ENCODE measurements around the gene RAPGEF6.

DNA sequence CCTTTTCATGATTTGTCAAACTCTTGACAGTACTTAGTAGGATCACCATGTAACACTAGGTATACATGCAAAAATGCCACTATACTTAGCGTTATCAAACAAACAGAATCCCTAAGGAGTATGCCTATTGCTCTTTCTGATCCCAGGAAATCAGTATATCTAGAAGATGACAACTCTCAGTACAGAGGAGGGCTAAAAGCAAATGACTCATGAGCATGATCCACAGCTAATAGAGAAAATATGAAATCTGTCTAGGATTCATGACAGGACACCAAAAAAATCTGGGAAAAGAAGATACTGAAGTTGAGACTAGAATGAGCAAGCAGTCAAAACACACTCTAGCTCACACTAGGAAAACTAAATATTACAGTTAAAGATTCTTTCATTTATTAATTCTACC is 89.2 kb downstream of the RAPGEF6 start:
- TF ChIP-seq POLR2AphosphoS5 (IDR thresholded peaks at IDR 0.05; ENCODE audit: low read depth, low read length) (no peak), POLR2A (IDR thresholded peaks at IDR 0.05; ENCODE audit: low read depth, low read length) (no peak), TAF1 (IDR thresholded peaks at IDR 0.05; ENCODE audit: borderline replicate concordance, low read depth, low read length) (no peak)

Measured in GM12892 (cell line).